Kidney glomerular epithelial cell (primary cell): ENCODE data around the gene STRIP2.
"Not testable (repeated sequence)": the region's sequence is repeated elsewhere in the genome, so short reads cannot be mapped to it uniquely, and the experiment has no call there.

Experiments
- DNase-seq: peaks from one replicate; lab custom pipeline; 2025; lab: John Stamatoyannopoulos, UW

STRIP2 gene

DNA sequence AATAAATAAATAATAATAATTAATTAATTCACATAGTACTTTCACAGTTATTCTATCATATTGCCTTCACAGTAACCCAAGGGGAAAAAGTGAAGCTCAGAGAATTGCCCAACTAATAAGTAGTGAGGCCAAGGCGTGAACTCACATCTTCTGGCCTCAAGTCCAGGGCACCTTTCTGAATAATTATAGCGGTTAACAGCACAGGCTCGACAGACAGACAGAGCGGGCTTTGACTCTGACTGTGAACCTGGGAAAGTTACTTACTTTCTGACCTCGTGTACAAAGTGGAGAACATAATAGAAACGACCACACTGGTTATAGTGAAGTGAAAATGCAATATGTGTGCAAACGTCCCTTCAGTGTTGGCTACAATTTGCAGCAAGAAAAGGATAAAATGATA lies 62.4 kb downstream of the STRIP2 start:
- DNase-seq = no peak

DNA sequence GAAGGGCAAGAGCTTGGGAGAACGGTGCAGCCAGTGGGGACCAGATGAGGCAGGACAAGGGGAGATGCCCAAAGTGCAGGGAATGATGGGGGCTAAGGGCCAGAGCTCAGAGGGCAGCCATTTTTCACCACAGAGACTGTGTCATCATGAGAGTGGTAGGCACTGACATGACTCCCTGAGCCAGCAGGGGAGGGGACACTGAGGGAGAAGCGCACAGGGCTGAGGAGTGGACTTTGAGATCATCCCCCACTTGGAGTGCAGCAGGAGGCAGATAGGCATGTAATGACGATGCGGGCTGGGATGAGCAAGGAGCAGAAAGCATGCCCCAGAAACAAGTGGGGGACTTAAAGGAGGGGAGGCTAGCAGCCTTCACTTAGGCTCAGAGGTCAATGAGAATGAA lies 62.9 kb downstream of the STRIP2 start:
- DNase-seq = no peak

DNA sequence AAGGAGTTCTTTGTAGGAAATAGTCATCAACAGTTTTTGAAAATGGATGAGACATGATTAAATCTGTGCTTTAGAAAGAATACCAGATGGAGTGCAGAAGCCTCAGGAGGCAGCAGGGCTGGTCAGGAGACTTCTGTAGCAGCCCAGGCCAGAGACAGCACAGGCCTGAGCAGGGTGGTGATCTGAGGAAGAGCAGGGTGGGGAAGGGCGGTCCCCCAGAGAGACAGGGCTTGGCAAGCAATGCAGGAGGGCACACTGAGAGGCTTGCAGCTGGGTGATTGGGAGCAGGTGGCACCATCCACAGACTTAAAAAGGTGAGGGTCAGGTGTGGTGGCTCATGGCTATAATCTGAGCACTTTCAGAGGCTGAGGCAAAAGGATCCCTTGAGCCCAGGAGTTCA lies 63.8 kb downstream of the STRIP2 start:
- DNase-seq = no peak

DNA sequence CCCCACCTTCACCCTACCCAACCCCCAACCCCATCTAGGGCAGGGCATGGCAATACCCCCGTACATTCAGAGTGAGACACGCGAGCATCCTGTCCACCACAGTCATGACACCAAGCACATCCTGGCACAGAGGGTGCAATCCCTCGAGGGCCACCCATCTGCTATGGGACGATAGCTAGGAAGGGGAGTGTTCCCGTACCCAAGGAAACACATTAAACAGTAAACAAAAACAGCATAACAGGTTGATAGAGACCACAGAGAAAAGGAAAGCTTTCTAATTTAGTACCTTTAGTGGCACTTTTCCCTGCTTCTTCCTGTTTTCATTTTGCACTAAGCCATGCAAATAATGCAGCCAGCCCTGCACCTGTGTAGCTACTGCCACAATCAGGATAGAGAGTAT lies 65.8 kb downstream of the STRIP2 start:
- DNase-seq = no peak

DNA sequence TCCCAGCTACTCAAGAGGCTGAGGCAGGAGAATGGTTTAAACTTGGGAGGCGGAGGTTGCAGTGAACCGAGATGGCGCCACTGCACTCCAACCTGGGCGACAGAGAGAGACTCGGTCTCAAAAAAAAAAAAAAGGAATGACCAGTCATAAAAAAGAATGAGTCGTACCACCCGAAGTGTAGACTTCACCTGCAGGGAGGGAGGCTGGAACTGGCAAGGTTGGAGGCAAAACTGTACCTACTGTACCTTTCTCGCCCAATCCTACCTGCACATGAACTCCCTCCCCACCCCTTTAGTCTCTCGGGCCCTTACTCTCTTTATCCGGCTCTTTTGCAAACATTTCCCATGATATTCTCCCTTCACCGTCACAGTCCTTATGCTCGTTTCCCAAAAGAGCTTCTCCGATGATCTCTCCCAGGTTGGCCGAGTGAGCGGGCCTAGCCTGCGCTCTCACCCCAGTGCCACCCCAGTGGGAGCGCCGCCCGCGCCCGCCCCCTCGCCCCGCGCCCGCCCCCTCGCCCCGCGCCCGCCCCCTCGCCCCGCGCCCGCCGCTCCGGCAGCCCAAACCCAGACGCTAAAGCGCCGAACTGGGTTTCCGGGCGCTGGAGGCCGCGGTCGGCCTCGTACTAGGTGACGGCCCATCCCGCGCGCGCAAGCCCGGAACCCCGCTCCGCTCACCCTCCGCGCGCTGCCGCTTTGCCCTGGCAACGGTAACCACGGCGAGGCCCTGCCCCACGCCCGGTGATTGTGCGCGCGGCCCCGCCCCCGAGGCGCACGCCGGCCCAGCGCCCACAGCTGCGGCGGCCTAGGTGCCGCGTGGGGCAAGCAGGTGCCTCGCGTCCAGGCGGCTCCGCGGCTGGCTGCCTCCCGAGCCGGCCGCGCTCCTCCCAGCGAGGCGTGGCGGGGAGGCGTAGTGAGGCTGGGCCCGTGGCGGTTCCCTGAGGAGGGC lies 67.8 kb downstream of the STRIP2 start, which contains the start of gene SMKR1:
Gene SMKR1, plus strand, starts transcription at position 772 of the 948 bp plus-strand sequence. CDS start 294 bp downstream, outside the sequence.
- DNase-seq = peak; percentile 44

DNA sequence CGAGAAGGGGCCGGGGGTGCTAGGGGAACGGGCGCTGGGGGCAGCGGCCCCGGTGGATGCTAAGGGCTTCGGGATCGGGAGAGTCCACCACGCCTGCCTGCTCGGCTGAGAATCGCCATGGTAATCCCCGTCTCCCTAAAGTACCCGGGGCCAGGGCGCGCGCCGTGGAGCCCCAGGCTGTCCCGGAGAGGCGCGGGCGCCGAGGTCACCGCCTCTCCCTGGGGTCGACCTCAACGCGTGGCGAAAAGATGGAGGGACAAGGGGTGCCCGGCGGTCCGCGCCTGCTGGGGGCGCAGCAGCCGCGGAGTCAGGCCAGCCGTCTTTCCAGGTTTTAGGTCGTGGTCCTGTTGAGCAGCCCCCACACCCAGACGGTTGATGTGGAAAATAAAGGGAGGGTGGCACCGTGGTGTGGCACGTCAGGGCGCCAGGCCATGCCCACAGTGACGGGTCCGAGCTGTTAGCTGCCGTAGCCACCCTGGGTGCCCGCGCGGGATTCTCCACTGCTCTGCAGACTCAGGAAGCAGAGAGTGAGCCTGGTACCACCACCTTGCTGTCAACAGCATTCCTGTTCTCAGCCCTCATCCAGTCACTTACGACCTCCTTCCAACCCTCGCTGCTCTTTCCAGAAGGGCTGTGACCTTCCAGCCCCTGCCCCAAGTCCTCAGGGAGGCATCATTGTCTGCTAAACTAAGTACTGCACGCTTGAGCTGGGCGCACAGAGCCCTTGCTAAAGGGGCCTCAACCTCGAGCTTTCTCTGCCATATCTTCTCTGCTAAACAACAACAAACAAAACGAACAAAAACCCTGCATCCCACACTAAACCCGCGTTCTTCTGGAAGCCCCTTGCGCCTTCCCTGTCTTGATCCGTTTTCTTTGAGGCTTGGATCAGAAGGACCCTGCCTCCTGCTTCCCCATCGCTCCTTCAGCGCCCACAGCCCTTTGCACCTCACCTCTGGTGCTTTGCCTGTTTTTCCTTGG lies 68.8 kb downstream of the STRIP2 start:
- no peak for DNase-seq

DNA sequence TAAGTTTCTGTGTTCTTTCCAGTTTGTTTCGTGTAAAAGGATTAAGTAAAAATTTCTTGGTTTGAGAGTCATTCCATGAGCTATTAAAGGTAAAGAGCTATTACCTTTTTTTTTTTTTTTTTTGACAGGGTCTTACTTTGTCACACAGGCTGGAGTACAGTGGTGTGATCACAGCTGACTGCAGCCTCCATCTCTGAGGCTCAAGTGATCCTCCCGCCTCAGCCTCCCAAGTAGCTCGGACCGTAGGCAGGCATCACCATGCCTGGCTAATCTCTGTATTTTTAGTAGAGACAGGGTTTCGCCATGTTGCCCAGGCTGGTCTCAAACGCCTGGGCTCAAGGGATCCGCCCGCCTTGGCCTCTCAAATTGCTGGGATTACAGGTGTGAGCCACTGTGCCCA lies 69.5 kb downstream of the STRIP2 start:
- DNase-seq = no peak

DNA sequence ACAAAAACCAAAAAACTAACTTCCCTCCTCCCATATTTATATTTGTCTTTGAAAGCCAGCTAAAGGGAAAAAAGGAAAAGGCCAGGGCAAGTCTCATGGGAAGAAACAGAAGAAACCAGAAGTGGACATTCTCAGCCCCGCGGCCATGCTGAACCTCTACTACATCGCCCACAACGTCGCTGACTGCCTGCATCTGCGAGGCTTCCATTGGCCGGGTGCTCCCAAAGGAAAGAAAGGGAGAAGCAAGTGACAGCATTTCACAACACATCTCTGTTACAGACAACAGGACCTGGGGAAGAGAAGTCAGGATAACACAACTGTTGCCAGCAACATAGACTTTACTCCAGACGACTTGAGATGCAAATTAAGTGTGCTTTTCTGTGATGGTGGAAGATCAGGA lies 78.0 kb downstream of the STRIP2 start:
- DNase-seq = no peak

DNA sequence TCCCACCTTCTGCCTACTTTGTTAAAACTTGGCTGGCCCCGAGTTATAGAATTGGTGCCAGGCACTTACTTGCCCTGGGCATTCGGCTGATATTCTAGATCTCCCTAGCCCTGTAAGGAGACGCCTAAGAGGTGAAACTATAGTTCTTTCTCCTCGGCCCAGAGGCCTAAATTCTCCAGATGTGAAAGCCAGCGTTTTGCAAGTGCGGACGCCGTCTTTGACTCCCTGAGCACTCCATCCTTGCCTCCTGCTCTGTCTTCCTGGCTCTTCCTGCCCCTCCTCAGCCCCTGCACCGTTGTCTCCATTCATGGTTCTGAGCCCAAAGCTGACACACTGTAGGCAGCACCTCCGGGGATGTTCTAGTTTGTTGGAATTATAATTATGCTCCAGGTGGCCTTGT lies 79.3 kb downstream of the STRIP2 start:
- DNase-seq = no peak

DNA sequence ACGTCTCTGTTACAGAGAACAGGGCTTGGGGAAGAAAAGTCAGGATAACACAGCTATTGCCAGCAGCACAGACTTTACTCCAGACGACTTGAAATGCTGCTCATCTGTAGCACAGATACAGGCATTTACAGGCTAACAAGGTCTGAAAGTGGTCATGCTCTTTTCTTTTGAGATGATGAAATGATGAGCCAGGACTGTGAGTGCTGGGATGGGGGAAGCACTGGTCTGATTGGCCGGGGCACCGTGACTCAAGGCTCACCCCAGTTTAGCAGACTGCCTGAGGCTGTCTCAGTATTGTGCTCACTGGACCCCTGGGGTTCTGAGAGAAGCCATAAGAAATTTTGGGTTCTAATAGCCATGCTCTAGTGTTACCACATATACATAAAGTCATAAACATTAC lies 80.5 kb downstream of the STRIP2 start:
- no peak for DNase-seq

DNA sequence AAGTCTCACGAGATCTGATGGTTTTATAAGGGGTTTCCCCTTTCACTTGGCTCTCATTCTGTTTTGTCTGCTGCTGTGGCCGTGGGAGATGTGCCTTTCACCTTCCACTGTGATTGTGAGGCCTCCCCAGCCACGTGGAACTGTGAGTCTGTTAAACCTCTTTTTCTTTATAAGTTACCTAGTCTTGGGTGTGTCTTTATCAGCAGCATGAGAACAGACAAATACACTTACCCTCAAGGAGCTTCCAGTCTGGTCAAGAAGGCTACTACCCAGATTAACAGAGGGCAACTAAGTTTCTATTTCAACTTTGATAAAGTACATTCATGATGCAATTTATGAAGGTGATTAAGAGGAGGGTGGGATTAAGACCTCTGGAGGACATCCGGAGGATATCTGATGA lies 81.1 kb downstream of the STRIP2 start:
- no peak for DNase-seq

DNA sequence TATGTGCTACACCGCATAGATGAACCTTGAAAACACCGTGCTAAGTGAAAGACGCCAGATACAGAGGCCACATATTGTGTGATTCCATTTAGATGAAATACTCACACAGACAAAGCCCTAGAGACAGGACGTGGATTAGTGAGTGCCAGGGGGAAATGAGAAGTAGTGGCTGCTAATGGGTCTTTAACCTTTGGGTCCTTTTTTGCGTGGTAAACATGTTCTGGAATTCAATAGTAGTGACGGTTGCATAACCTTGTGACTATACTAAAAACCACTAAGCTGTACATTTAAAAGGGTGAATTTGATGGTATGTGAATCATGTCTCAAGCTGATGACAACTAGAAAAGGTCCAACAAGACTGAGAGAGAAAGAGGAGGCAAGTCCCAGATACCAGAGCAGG lies 83.7 kb downstream of the STRIP2 start:
- no peak for DNase-seq

DNA sequence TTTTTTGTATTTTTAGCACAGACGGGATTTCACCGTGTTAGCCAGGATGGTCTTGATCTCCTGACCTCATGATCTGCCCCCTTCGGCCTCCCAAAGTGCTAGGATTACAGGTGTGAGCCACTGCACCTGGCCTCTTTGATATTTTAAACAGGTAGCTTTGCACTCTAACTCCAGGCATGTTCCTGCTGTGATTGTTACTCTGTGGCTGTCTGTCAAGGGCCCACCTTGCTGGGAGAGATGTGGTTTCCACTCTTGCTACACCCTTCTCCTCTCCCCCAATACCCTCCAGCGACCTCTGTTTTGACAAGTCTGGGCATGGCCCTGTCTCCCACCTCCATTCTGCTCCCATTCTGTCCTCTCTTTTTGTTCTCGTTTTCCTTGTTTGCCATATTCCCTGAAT lies 85.2 kb downstream of the STRIP2 start:
- no peak for DNase-seq

DNA sequence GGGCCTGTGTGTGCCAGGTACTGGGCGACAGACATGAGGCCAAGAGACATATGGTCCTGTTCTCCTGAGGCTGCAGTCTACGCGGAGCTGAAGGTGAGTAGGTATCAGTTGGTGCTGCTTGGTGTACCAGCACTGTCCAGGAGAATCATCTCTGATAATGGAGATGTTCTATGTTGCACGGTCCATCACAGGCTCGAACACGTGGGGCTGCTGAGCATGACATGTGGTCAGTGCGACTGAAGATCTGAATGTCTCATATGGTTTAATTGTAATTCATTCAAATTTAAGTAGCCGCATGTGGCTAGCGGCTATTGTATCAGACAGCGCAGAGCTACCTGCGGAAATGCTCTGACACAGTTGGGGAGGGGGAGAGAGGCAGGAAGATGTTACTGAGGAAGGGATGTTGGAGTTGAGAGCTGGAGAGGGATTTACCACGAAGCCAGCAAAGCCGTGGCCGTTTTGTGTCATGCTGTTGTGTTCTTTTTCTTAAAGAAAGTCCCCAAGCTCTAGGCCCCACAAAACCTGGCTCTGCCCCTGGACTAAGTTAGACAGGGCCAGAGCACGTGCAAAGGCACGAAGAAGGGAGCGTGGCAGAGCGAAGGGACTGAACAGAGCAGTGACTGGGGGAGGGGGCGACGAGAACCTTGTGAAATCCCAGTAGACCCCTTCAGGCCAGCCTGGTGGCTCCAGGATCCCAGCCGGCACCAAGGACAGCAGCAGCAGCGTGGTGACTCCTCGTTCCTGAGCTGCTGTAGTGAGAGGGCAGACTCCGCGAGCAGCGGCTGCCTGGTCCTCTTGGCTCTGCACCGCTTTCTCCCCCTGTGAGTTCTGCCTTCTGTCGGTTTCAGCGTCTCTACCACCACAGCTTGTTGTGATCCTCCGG lies 88.1 kb downstream of the STRIP2 start:
- no peak for DNase-seq

DNA sequence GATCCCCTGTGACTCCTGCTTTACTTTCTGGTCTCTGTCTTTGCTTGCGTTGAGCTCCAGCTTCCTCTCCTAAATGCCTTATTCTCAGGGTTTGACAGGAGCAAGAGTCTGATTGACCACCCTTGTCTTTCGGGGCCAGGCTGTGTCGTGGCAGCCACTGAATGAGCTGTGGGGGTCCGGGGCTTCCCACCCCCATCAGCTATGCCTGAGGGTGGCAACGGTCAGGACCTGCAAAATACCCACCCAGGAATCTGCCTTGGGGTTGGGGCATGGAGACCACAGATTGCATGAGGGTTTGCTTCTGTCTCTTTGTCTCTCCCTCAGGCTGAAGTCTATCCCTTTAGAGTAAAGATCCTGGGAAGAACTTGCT lies 88.7 kb downstream of the STRIP2 start:
- no peak for DNase-seq

DNA sequence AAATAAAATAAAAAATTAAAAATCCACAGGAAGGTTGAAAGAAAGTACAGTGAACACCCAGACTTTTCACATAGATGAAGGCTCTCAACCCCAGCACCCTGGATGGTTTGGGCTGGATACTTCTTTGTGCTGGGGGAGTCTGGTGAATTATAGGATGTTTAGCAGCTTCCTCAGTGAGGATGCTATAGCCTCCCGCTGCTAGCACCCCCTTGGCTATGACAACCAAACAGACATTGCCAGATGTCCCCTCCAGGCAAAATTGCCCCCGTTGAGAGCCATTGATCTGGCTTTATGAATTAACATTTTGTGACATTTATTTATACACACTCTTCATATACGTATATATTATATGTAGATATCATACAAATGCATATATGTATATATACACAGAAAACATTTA lies 89.7 kb downstream of the STRIP2 start:
- no peak for DNase-seq

DNA sequence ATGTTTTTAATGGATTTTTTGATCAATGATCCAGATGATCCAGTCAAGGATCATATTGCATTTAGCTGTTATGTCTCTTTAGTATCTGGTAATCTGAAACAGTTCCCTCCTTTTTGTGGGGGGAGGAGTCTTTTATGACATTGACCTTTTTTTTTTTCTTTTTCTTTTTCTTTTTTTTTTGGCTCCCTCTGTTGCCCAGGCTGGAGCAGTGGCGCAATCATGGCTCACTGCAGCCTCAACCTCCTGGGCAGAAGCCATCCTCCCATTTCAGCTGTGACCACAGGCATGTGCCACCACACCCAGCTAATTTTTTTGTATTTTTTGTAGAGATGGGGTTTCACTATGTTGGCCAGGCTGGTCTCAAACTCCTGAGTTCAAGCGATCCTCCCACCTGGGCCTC lies 90.2 kb downstream of the STRIP2 start:
- DNase-seq = not testable (repeated sequence)

DNA sequence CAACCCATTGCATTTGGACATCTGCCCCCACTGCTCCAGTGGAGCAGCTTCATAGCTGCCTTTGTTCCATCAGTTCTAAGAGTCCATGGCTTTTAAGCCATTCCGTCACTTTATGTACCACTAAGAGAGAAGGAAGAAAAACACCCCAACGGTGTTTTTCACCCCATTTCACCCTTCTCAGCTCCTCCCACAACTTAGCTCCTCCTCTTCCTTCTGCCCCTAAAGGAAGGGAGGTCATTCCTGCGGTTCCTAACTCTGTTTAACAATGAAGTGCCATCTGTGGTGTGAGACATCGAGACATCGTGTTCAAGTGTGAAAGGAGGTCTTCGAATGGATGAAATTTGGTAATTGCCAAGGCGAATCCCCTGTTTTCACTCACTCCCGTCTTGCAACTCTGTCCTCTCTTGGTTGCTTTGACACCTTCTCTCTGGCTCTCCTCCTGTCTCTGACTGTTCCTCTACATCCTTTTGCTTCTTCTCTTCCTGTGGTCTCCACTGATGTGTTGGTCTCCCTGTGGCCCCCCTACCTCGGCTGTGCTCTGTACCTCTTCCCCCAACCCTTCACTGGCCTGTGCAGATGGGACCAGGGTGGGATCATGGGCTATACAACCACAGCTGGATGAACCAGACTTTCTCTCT lies 91.1 kb downstream of the STRIP2 start:
- DNase-seq = no peak

DNA sequence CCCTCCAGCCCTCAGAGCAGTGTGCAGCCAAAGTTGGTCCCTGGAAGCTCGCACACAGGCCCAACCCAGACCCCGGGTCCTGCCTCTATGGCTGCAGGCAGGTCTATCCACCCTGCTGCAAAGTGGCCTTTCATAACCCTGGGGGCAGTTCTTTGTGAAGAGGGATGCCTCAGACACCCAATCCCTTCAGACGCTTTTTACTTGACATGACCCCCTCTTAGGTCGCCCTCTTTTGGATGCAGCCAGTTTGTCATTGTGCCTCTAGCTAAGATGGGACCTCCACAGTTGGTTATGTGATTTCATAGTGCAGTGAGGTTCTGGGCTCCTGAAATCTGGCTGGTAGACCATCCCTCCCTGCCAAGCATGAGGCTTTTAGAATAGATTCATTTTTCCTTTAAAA lies 95.4 kb downstream of the STRIP2 start:
- no peak for DNase-seq

DNA sequence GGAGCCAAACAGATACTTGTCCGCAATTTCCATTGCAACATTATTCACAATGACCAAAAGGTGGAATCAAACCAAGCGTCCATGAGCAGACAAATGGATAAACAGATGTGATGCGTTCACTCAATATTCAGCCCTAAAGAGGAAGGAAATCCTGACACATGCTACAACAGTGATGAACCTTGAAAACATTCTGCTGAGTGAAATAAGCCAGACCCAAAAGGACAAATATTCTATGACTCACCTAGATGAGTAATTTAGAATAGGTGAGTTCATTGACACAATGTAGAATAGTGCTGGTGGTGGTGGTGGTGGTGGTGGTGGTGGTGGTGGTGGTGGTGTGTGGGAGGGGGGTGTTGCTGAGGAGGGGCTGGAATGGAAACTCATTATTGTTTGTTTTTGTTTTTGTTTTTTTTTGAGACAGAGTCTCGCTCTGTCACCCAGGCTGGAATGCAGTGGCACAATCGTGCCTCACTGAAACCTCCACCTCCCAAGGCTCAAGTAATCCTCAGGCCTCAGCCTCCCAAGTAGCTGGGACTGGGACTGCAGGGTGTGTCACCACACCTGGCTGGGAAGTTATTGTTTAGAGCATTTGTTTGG lies 96.7 kb downstream of the STRIP2 start:
- peak; percentile 85 for DNase-seq

DNA sequence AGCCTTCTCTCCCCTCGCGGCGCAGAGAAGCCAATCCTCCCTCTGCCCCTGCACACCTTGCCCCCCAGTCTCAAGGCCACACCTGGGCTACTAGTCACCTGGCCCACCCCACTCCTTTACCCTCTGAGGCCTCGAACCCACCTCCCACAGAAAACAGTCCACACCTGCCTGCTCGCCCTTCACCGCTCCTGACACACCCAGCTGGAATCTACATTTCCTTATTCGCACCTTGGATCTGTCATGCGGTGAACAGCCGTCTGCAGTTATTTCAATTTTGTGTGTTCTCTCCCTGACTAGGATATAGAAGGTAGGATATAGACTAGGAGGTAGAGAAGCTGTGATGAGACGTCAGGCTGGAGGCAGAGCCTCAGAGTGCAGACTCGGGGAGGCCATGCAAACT lies 97.5 kb downstream of the STRIP2 start:
- no peak for DNase-seq
